Mucosa of descending colon (tissue), 3 donors: ENCODE measurements around the gene CDKN1C. TPM values are rescaled to one million over a fixed set of nuclear protein-coding genes. Genes with fewer than 3 reads are reported as not detected.
A peak's percentile ranks its signal among the peaks of the same experiment; 100 is the strongest.

Experiments used
- ATAC-seq: fragments of 200-7000 bp; cut with Tn5 transposase; one replicate; pipeline ENCODE4 v1.9.1; 2020; ENCODE audit warnings: mild to moderate bottlenecking, moderate library complexity
- DNase-seq, 3 donors: peaks; one replicate each; pipeline ENCODE4 v3.0.0-alpha.2; 2020
- H3K36me3 ChIP-seq: fragments of 200-600 bp; one replicate; pipeline ENCODE4 v1.8.0; 2021; ENCODE audit warnings: low read depth, mild to moderate bottlenecking
- H3K4me1 ChIP-seq: fragments of 200-600 bp; one replicate; pipeline ENCODE4 v1.8.0; 2021; ENCODE audit warnings: low read depth, mild to moderate bottlenecking
- H3K4me3 ChIP-seq: fragments of 200-600 bp; one replicate; pipeline ENCODE4 v1.8.0; 2021; ENCODE audit warnings: mild to moderate bottlenecking
- H3K9me3 ChIP-seq: fragments of 200-600 bp; one replicate; pipeline ENCODE4 v1.8.0; 2021; ENCODE audit warnings: mild to moderate bottlenecking
- CTCF ChIP-seq: fragments of 200-600 bp; IDR thresholded peaks from one replicate; pipeline ENCODE4 v1.8.0; 2022; ENCODE audit warnings: antibody characterized with exemption, mild to moderate bottlenecking
- intact Hi-C, 2 donors: fragments of 100-400 bp; cut with DNase I in 1 of 2; cut with micrococcal nuclease in 1 of 2; formaldehyde crosslinking; loops; one replicate each; pipeline versions ENCODE4 v1.11.0 to v1.11.1; 2022; cut with DNase I, micrococcal nuclease
- total RNA-seq, 3 donors: library from RNA; stranded (reverse); fragmentation: NEBNext Ultra II Directional in 2 of 3; extraction: Animal tissue kit (Norgen Biotek cat#: 25700) in 2 of 3; gene quantifications; one replicate each; pipeline versions ENCODE4 v1.2.1 to v1.2.4, GENCODE V29; 2021 to 2023
- donor health status: DM: no; HTN: no; CAD: no; lungs with moderate emphysema.
- donor health status: DM: no; HTN: no; CAD: no.
- donor health status: DM: no; HTN: yes; CAD: no.

Gene CDKN1C
- total RNA-seq, 3 donors from 2014 or later, result 3.0 to 40.3 (median 10.2) TPM

- H3K4me1 ChIP-seq, result peaks cover 33% of the 10 kb centered on the region
- TF ChIP-seq CTCF, result no peak
- peak within 1 kb of the TSS; percentile 40 for H3K4me3 ChIP-seq
- H3K36me3 ChIP-seq, result no peaks in the 10 kb centered on the region
- peak; percentile 70 to 84 (median 81) for DNase-seq
- H3K9me3 ChIP-seq, result no peaks in the 10 kb centered on the region
- peak; percentile 52 for ATAC-seq
- intact Hi-C loops, result no loop called here
These were observed 43.3 kb upstream of the CDKN1C start, which contains the start of gene PHLDA2 for GRCh38 chr11:2928605-2929530. Gene PHLDA2, minus strand, starts transcription at chr11:2929420. Its CDS starts 56 bp downstream, at chr11:2929364.

- Histone ChIP-seq H3K4me1 (peaks cover 33% of the 10 kb centered on the region), H3K9me3 (no peaks in the 10 kb centered on the region), H3K36me3 (no peaks in the 10 kb centered on the region), H3K4me3 (peak overlapping the region; percentile 40)
- DNase-seq (peak; percentile 57 to 73 (median 72)), ATAC-seq (peak; percentile 6)
- intact Hi-C loops, result no loop called here
- no peak for TF ChIP-seq CTCF
These were observed 42.5 kb upstream of the CDKN1C start for GRCh38 chr11:2927851-2928604.

- TF ChIP-seq CTCF, result no peak
- Histone ChIP-seq H3K4me1 (peaks cover 31% of the 10 kb centered on the region), H3K36me3 (no peaks in the 10 kb centered on the region), H3K9me3 (no peaks in the 10 kb centered on the region), H3K4me3 (no peak overlapping the region)
- intact Hi-C loops, result no loop called here
- ATAC-seq, result no peak
- peak in 2 of 3 donors; percentile 27 to 48 for DNase-seq
These were observed 41.7 kb upstream of the CDKN1C start for GRCh38 chr11:2927121-2927800.

- no peak for TF ChIP-seq CTCF
- DNase-seq (peak in 2 of 3 donors; percentile 36 to 43), ATAC-seq (no peak)
- H3K9me3 ChIP-seq, result no peaks in the 10 kb centered on the region
- peaks cover 31% of the 10 kb centered on the region for H3K4me1 ChIP-seq
- no peak overlapping the region for H3K4me3 ChIP-seq
- intact Hi-C loops, result no loop called here
- no peaks in the 10 kb centered on the region for H3K36me3 ChIP-seq
These were observed 41.1 kb upstream of the CDKN1C start for GRCh38 chr11:2926611-2927051.
